ENCODE results near the gene MAS1L.
"Not testable (repeated sequence)": the region's sequence is repeated elsewhere in the genome, so short reads cannot be mapped to it uniquely, and the experiment has no call there.

MAS1L gene

DNA sequence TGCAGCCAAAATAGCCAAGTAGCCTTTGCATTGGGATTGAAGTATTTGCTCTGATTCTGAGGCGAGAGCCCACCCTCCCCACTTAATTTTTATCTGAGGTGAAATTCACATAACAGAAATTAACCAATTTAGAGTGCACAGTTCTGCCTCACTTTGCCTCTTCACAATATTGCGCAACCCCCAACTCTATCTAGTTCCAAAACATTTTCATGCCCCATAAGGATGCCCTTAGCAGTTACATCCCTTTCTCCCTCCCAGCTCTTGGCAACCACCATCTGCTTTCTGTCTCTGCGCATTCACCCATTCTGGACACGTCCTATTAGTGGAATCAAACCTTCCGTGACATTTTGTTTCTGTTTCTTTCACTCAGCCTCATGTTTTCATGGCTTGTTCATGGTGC, 9.0 kb downstream of the MAS1L start:
- no peak for DNase-seq

DNA sequence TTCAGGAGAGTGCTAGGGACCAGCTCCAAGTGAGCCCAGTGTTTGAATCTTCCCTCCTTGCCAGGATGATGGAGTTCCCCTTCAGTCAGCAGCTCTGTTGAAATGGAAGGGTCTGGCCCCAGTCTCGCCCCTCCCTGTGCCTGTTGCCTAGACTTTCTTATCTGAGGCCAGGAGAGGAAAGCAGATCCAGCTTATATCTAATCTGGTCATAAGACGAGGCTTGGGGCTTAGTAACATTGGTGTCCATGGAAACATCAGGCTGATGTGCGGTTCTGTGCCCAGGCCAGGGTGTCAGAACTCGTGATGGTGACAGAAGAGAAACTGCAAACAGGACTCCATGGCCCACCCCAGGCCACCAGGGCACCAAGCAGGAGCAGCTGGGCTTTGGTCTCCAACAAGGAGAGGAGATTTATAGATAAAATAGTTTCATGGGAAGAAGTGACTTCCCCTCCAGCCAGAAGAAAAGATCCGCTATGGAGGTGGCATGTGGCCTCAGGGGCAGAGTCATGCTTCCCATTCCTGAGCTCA, 9.8 kb downstream of the MAS1L start:
- no peak for DNase-seq

DNA sequence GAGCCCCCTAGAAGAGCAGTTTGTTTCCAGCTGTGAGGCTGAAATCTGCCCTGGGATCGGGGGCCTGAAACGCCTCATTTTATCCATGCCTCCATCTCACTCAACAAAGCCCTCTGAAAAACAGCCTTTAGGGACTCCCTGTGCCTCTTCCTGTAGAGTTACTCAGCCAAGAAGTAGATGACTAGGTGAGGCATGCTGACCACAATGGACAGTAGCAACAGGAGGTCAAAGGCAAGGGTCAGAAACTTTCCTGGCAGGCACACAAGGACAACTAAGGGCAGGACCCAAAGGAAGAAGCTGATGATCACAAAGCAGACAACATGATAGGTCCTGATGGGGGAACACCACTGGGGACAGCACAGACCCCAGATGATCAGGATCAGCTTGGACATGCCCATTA, 12.8 kb downstream of the MAS1L start:
- no peak for DNase-seq

DNA sequence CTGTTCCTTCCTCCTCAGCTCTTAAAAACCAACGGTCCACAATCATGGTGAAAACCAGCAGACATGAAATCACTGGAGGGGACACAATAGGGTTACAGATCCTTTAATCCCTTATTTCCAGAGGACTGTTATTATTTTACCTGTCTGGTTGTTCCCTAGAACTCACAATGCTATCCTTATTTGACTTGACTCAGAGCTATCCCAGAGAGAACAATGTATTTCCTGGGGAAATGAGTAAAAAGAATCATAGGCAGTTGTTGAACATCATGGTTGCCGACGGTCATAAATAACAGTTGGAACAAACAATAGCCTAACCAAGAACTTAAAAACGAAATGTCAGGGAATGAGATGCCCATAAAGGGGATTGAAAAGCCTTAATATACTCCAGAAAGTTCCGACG, 21.5 kb downstream of the MAS1L start:
- DNase-seq: no peak

DNA sequence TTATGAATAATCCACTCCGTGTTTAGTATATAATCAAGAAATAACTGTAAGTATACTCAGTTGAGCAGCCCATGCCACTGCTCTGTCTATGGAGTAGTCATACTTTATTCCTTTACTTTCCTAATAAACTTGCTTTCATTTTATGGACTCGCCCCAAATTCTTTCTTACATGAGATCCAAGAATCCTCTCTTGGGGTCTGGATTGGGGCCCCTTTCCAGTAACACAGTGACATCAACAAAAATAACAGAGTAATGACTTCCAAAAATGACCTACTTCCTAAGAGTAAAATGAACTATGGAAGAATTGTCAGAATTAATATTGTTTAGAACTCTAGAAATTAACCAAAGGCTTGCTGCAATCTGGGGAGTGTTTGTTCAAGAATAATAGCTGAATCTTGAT, 22.0 kb downstream of the MAS1L start:
- DNase-seq: no peak

DNA sequence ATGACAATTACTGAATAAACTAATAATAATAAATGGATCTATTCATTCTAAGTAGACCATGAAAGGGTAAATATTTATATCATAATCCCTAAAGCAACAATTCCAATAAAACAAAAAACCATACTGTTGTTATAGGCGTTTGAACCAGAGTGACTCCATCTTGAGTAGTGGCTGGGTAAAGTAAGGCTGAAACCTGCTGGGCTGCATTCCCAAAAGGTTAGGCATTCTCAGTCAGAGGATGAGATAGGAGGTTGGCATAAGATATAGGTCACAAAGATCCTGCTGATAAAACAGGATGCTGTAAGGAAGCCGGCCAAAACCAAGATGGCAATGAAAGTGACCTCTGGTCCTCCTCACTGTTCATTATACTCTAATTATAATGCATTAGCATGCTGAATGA, 22.5 kb downstream of the MAS1L start:
- DNase-seq: no peak

DNA sequence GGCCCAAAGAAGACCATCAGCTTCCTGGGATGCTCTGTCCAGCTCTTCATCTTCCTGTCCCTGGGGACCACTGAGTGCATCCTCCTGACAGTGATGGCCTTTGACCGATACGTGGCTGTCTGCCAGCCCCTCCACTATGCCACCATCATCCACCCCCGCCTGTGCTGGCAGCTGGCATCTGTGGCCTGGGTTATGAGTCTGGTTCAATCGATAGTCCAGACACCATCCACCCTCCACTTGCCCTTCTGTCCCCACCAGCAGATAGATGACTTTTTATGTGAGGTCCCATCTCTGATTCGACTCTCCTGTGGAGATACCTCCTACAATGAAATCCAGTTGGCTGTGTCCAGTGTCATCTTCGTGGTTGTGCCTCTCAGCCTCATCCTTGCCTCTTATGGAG, 25.7 kb downstream of the MAS1L start:
- DNase-seq: no peak

DNA sequence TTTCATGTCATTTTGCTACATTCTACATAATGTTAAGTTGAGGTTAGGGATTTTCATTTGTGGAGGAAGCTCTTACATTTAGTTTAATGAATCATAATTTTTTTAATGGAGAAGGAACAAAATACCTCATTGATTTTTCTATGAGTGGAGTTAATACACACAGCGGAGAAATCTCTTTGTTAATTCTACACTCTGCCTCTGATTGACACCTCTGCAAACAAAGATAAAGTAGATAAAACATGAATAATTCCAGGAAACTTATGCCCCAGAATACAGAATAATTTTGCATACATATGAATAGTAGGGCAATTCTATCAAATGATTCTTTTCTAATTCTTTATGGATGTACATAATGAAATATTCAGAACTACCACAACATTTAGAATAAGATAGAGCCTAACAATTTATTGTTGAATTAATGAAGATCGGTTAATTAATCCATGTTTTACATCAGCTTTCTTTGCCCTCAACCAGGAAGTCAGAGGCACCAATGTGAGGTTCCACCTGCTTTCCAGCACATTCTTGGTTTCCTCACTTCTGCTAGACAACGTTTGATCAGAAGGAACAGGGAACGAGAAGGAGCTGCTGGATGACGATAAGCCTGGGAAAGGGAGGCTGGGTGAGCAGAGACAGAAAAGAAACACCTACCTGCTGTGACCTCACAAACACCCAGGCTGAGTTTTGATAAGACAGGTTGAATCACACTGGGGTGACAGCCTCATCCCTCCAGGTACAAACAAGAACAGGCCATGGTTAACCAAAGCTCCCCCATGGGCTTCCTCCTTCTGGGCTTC, 26.5 kb downstream of the MAS1L start:
- no peak for DNase-seq

DNA sequence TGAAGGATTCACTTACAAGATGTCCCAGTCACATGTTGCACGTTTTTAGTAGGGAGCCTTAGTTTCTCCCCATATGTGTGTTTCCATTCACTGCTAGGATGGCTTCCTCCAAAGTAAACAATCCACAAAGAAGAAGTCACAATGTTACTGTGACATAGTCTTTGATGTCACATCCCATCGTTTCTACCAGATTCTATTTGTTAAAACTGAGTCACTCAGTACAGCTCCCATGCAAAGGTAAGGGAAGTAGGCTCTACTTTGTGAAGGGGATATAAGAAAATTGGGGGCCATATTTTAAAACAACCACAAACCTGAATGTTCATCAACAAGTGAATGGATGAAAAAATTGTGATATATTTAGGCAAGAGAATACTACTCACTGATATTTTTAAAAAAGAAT, 30.8 kb downstream of the MAS1L start, which contains the start of the genes OR11A1 and OR2H1:
Gene OR11A1, minus strand, starts transcription at position 101 of the 400 bp plus-strand sequence. CDS start 29,430 bp downstream, outside the sequence.
Gene OR2H1, plus strand, starts transcription at position 185 of the 400 bp plus-strand sequence. CDS start 4,615 bp downstream, outside the sequence.
- DNase-seq: no peak

DNA sequence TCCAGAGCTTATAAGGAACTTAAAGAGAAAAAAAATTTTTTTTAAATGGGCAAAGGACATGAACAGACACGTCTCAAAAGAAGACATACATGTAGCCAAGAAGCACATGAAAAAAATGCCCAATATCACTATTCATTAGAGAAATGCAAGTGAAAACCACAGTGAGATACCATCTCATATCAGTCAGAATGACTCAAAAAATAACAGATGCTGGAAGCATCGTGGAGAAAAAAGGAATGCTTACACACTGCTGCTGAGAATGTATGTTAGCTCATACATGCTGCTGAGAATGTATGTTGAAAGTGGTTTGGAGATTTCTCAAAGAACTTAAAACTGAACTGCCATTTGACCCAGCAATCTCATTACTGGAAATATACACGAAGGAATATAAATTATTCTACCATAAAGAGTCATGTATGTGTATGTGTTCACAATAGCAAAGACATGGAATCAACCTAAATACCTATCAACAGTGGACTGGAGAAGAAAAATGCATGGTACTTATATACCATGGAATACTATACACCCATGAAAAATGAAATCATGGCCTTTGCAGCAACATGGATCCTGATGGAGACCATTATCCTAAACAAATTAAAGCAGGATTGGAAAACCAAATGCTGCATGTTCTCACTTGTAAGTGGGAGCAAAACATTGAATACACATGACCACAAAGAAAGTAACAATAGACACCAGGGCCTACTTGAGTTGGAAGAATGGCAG, 36.1 kb downstream of the MAS1L start:
- no peak for DNase-seq

DNA sequence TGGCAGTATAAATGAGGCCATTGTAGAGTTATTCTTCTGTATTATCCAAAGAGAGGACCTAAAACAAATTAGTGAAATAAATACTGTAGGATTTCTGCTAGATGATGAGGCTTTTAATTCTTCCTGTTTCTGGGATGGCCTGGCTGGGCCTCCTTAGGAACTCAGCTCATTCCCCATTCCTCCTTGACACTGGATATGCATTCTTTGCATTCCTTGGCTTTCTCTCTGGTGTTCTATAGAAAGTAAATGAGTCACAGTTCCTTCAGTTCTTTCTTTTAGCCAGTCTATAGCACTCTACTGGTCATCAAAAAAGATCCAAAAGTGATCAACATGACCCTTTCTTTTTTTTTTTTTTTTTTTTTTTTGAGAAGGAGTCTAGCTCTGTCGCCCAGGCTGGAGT, 40.1 kb downstream of the MAS1L start:
- DNase-seq: no peak

DNA sequence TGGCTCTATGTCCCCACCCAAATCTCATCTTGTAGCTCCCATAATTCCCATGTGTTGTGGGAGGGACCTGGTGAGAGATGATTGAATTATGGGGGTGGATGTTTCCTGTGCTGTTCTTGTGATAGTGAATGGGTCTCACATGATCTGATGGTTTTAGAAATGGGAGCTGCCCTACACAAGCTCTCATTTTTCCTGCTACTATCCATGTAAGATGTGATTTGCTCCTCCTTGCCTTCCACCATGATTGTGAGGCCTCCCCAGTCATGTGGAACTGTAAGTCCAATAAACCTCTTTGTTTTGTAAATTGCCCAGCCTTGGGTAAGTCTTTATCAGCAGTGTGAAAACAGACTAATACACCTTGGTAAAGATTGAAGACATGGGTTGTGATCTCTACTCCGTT, 43.7 kb downstream of the MAS1L start:
- not testable (repeated sequence) for DNase-seq

DNA sequence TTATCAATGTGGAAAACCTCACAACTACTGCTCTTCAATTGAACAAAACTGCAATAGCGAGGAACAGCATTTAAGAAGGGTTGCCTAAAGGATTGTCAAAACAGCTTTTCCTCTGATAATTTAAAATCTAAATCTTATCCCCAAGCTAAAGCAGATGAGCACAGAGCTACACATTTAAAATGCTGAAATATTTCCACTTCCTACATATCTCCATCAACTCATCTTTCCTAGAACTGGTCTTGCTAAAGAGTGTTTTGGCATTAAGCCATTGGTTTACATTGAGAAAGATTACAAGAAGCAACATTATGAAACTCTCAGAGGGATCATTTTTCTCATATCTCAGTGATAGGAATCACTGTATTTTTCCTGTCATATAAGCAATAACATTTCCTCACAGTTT, 45.0 kb downstream of the MAS1L start:
- no peak for DNase-seq

DNA sequence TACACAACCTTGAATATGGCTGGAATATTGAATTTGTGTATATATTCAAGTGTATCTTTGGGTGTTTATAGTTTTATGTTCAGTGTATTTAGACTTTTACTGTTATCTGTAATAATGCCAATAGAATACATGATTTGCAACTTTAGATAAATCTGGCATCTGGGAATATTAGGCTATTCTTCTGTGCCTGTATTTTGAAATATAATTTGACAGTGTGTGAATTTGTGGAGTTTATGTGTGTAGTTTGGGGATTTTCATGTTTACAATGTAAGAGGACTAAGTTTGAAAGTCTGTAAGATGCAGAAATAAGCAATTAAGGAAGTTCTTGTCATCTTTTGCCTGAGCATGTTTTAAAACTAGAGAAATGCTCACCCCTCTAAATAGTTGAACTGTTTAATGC, 48.8 kb downstream of the MAS1L start, which contains the start of gene OR10C1:
Gene OR10C1, plus strand, starts transcription at position 301 of the 400 bp plus-strand sequence. CDS start 710 bp downstream, outside the sequence.
- DNase-seq: no peak

DNA sequence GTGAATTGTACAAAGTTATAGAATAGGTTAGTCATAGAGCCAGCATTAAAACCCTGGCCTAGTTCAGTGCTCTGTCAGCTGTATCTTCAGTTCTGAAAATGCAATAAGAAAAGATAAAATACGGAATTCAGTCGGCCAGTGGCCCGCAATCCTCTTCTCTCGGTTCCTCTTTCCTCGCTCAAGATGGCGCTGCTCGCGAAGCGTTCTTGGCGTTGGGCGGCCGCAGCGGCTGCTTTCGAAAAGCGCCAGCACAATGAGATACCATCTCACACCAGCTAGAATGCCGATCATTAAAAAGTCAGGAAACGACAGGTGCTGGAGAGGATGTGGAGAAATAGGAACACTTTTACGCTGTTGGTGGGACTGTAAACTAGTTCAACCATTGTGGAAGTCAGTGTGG, 51.0 kb downstream of the MAS1L start:
- DNase-seq: not testable (repeated sequence)

Measured in SHP77 treated with DMSO at 0.1 percent for 48 hours (cell line).